ENCODE data around the gene TBC1D9B.

Gene TBC1D9B

GRCh38 chr5:179814090-179814489 lies 93.6 kb downstream of the TBC1D9B start:
- no peak overlapping the region for H3K9ac ChIP-seq (ENCODE audit: low read length)
- peaks cover 7% of the 10 kb centered on the region for H3K4me1 ChIP-seq (ENCODE audit: control insufficient read depth, insufficient read depth, low read length)
- H3K27me3 ChIP-seq (ENCODE audit: control insufficient read depth, insufficient read depth, low read length) = no peaks in the 10 kb centered on the region
- no peak overlapping the region for H3K27ac ChIP-seq (ENCODE audit: low read depth, low read length)
- H3K4me3 ChIP-seq (ENCODE audit: low read length) = no peak overlapping the region
- peaks cover 3% of the 10 kb centered on the region for H3K36me3 ChIP-seq (ENCODE audit: control insufficient read depth, insufficient read depth, low read length)

GRCh38 chr5:179812997-179813607 lies 94.6 kb downstream of the TBC1D9B start:
- peaks cover 2% of the 10 kb centered on the region for H3K4me1 ChIP-seq (ENCODE audit: control insufficient read depth, insufficient read depth, low read length)

GRCh38 chr5:179812135-179812825 lies 95.4 kb downstream of the TBC1D9B start:
- Histone ChIP-seq H3K27me3 (ENCODE audit: control insufficient read depth, insufficient read depth, low read length) (no peaks in the 10 kb centered on the region), H3K4me3 (ENCODE audit: low read length) (no peak overlapping the region), H3K4me1 (ENCODE audit: control insufficient read depth, insufficient read depth, low read length) (no peaks in the 10 kb centered on the region), H3K9ac (ENCODE audit: low read length) (no peak overlapping the region), H3K27ac (ENCODE audit: low read depth, low read length) (no peak overlapping the region), H3K36me3 (ENCODE audit: control insufficient read depth, insufficient read depth, low read length) (peaks cover 3% of the 10 kb centered on the region)

More at GRCh38 chr5:179812997-179813607, 94.6 kb downstream of the TBC1D9B start:
- Histone ChIP-seq H3K36me3 (ENCODE audit: control insufficient read depth, insufficient read depth, low read length) (peaks cover 3% of the 10 kb centered on the region), H3K27ac (ENCODE audit: low read depth, low read length) (no peak overlapping the region), H3K27me3 (ENCODE audit: control insufficient read depth, insufficient read depth, low read length) (no peaks in the 10 kb centered on the region), H3K9ac (ENCODE audit: low read length) (no peak overlapping the region), H3K4me3 (ENCODE audit: low read length) (no peak overlapping the region)

Measured in rectal smooth muscle tissue (tissue), 1 donor.